CD14-positive monocyte (primary cell): ENCODE measurements around the gene MSTN. TPM values are rescaled to one million over a fixed set of nuclear protein-coding genes. Genes with fewer than 3 reads are reported as not detected.

ENCODE experiments used
- DNase-seq, 3 donors: peaks; one replicate each; pipeline ENCODE4 v3.0.0-alpha.2; 2011 to 2022
- H2AFZ ChIP-seq: 2 replicates; pipeline ENCODE4 v1.6.0; 2012; ENCODE audit warnings: mild to moderate bottlenecking, low read depth, low read length, inconsistent platforms; ENCODE audit not compliant: insufficient read depth, poor library complexity, severe bottlenecking
- H3K27ac ChIP-seq, 2 donors: 1 replicate in 1 of 2; 2 replicates in 1 of 2; pipeline ENCODE4 v1.5.1; 2012 to 2013; ENCODE audit warnings: low read length in 2 of 2, control low read depth in 1 of 2, inconsistent platforms in 1 of 2, low read depth in 1 of 2, mild to moderate bottlenecking in 1 of 2
- H3K27me3 ChIP-seq, 2 donors: one replicate each; pipeline versions ENCODE4 v1.6.0 to v1.6.1; 2011 to 2013; ENCODE audit warnings: low read length in 2 of 2; ENCODE audit not compliant: control insufficient read depth in 2 of 2, insufficient read depth in 2 of 2
- H3K36me3 ChIP-seq, 2 donors: replicated peaks in 1 of 2; 1 replicate in 1 of 2; 2 replicates in 1 of 2; pipeline versions ENCODE4 v1.5.1 to v1.6.1; 2012 to 2013; ENCODE audit warnings: low read length in 2 of 2, control low read depth in 1 of 2, inconsistent platforms in 1 of 2, mild to moderate bottlenecking in 1 of 2; ENCODE audit not compliant: insufficient read depth in 2 of 2, control insufficient read depth in 1 of 2
- H3K4me1 ChIP-seq, 2 donors: 1 replicate in 1 of 2; 2 replicates in 1 of 2; pipeline versions ENCODE4 v1.5.1 to v1.6.1; 2012 to 2013; ENCODE audit warnings: low read length in 2 of 2, control low read depth in 1 of 2, inconsistent platforms in 1 of 2, mild to moderate bottlenecking in 1 of 2, moderate library complexity in 1 of 2; ENCODE audit not compliant: insufficient read depth in 2 of 2, control insufficient read depth in 1 of 2
- H3K4me2 ChIP-seq: replicated peaks from 2 replicates; pipeline ENCODE3; 2012; ENCODE audit warnings: low read length, moderate library complexity, mild to moderate bottlenecking; ENCODE audit not compliant: poor library complexity, severe bottlenecking; ENCODE audit errors: extremely low read depth
- H3K4me3 ChIP-seq, 3 experiments: fragments of 200-600 bp in 1 of 3; sonication (generic) in 1 of 3; replicated peaks in 1 of 3; 1 replicate in 2 of 3; 2 replicates in 1 of 3; pipeline ENCODE4 v1.5.1; 2011 to 2013; ENCODE audit warnings: low read length in 3 of 3, mild to moderate bottlenecking in 3 of 3, control low read depth in 2 of 3, low read depth in 2 of 3, inconsistent platforms in 1 of 3, moderate library complexity in 1 of 3
- H3K79me2 ChIP-seq: 2 replicates; pipeline ENCODE4 v1.6.0; 2012; ENCODE audit warnings: mild to moderate bottlenecking, control low read depth, inconsistent platforms, low read length, moderate library complexity; ENCODE audit not compliant: insufficient read depth
- H3K9ac ChIP-seq: 2 replicates; pipeline ENCODE4 v1.6.0; 2017; ENCODE audit warnings: low read length, mild to moderate bottlenecking; ENCODE audit not compliant: insufficient read depth, poor library complexity, severe bottlenecking
- H3K9me3 ChIP-seq, 2 donors: replicated peaks in 1 of 2; 1 replicate in 1 of 2; 2 replicates in 1 of 2; pipeline versions ENCODE4 v1.5.1 to v1.6.1; 2012 to 2013; ENCODE audit warnings: low read length in 2 of 2, control low read depth in 1 of 2; ENCODE audit not compliant: control insufficient read depth in 1 of 2, insufficient read depth in 1 of 2
- H4K20me1 ChIP-seq: 2 replicates; pipeline ENCODE4 v1.6.0; 2012; ENCODE audit warnings: mild to moderate bottlenecking, low read length, control low read depth, moderate library complexity; ENCODE audit not compliant: insufficient read depth
- H3K27ac Mint-ChIP-seq, 7 donors: one replicate each; pipeline ENCODE4 v1.8.0; 2020; ENCODE audit warnings: mild to moderate bottlenecking in 7 of 7, mixed read lengths in 7 of 7, moderate library complexity in 6 of 7, inconsistent platforms in 2 of 7
- H3K27me3 Mint-ChIP-seq, 3 donors: one replicate each; pipeline ENCODE4 v1.8.0; 2021 to 2022; ENCODE audit warnings: low read depth in 3 of 3, mild to moderate bottlenecking in 3 of 3, mixed read lengths in 3 of 3, moderate library complexity in 3 of 3, inconsistent platforms in 1 of 3
- H3K36me3 Mint-ChIP-seq, 2 donors: one replicate each; pipeline ENCODE4 v1.8.0; 2020; ENCODE audit warnings: mixed read lengths in 2 of 2, inconsistent platforms in 1 of 2, mild to moderate bottlenecking in 1 of 2
- H3K4me1 Mint-ChIP-seq: one replicate; pipeline ENCODE4 v1.8.0; 2020; ENCODE audit warnings: mild to moderate bottlenecking, mixed read lengths
- H3K4me3 Mint-ChIP-seq, 2 donors: one replicate each; pipeline ENCODE4 v1.8.0; 2020; ENCODE audit warnings: mild to moderate bottlenecking in 2 of 2, mixed read lengths in 2 of 2, moderate library complexity in 1 of 2
- H3K9me3 Mint-ChIP-seq, 7 donors: one replicate each; pipeline ENCODE4 v1.8.0; 2020 to 2022; ENCODE audit warnings: mixed read lengths in 7 of 7, mild to moderate bottlenecking in 6 of 7, moderate library complexity in 6 of 7, inconsistent platforms in 2 of 7
- WGBS: methylation state at CpG from one replicate; pipeline ENCODE4 v1.1.5; 2013; ENCODE audit warnings: missing lambda C conversion rate; ENCODE audit not compliant: insufficient coverage; 5-methylcytosine and 5-hydroxymethylcytosine counted together
- intact Hi-C, 2 donors: fragments of 100-400 bp; cut with micrococcal nuclease; formaldehyde crosslinking; loops; one replicate each; pipeline versions ENCODE4 v1.15.0 to v1.15.1; 2023
- polyA plus RNA-seq, 3 donors: library from polyadenylated mRNA; depleted of rRNA in 1 of 3; unstranded in 2 of 3; stranded (reverse) in 1 of 3; fragments of 300-500 nt in 2 of 3; fragments of >200 nt in 1 of 3; fragmentation: Illumina TruSeq in 2 of 3; gene quantifications; 1 replicate in 2 of 3; 2 replicates in 1 of 3; pipeline ENCODE4 v1.2.3, GENCODE V29; 2012 to 2021
- TF ChIP-seq, protein P1 (sequence below): fragments of 200-600 bp; IDR thresholded peaks from one replicate; pipeline ENCODE4 v1.8.0; 2022; ENCODE audit warnings: antibody characterized with exemption, mild to moderate bottlenecking

Gene MSTN
- polyA plus RNA-seq, 3 donors, result not detected

DNA sequence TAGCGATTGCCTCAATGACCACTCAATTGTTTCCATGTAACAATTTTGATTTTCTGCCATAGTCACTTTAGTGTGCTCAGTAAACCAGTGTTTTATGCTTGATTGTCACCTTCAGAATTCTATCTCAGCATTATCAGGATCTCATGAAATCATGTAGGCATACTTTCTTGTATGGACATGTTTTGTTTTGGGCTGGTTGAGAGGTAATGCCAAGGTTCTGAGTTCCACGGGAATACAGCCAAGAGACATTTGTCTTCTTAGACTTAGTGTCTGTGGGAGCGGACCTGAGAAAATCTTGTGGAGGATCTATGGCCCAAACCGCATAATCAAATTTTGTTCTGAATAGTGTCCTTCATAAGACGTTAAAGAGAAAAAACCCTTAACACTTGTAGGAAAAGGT is 10.2 kb downstream of the MSTN start:
- 100% methylated on average over 2 of the region's 5 CpGs for WGBS
- Histone ChIP-seq H3K79me2 (no peaks in the 10 kb centered on the region), H3K9me3 (no peaks in the 10 kb centered on the region), H3K4me1 (no peaks in the 10 kb centered on the region), H2AFZ (no peak overlapping the region), H3K27me3 (no peaks in the 10 kb centered on the region), H3K4me3 (no peak overlapping the region), H3K9ac (no peak overlapping the region), H4K20me1 (no peaks in the 10 kb centered on the region), H3K27ac (no peak overlapping the region), H3K36me3 (no peaks in the 10 kb centered on the region), H3K4me2 (no peak overlapping the region)
- Mint-ChIP-seq H3K36me3 (no peaks in the 10 kb centered on the region), H3K4me3 (no peak overlapping the region), H3K27ac (no peak overlapping the region), H3K9me3 (no peaks in the 10 kb centered on the region), H3K4me1 (no peaks in the 10 kb centered on the region), H3K27me3 (no peaks in the 10 kb centered on the region)
- intact Hi-C loops, result no loop called here
- TF ChIP-seq, protein P1, sequence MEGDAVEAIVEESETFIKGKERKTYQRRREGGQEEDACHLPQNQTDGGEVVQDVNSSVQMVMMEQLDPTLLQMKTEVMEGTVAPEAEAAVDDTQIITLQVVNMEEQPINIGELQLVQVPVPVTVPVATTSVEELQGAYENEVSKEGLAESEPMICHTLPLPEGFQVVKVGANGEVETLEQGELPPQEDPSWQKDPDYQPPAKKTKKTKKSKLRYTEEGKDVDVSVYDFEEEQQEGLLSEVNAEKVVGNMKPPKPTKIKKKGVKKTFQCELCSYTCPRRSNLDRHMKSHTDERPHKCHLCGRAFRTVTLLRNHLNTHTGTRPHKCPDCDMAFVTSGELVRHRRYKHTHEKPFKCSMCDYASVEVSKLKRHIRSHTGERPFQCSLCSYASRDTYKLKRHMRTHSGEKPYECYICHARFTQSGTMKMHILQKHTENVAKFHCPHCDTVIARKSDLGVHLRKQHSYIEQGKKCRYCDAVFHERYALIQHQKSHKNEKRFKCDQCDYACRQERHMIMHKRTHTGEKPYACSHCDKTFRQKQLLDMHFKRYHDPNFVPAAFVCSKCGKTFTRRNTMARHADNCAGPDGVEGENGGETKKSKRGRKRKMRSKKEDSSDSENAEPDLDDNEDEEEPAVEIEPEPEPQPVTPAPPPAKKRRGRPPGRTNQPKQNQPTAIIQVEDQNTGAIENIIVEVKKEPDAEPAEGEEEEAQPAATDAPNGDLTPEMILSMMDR, result no peak
- DNase-seq, result no peak

DNA sequence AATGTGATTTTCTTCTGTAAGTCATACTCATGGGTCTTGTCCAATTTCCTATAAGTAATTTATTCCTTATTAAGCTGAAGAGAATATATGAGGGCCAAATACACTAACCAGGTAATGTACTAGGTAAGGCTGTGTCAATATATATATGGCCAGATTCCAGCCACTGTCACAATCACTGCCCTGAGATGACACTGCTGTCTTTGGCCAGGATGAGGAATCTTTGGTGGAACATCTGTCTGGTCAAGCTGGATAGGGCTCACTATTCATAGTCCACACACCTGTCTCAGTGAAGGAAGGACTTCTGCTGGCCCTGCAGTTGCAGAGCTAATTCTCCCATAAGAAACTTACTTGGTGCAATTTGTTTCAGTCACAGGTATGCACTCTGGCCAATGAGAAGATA is 11.3 kb downstream of the MSTN start:
- DNase-seq, result no peak
- Histone ChIP-seq H3K9ac (no peak overlapping the region), H3K36me3 (no peaks in the 10 kb centered on the region), H2AFZ (no peak overlapping the region), H3K4me3 (no peak overlapping the region), H3K4me2 (no peak overlapping the region), H4K20me1 (no peaks in the 10 kb centered on the region), H3K27ac (no peak overlapping the region), H3K79me2 (no peaks in the 10 kb centered on the region), H3K4me1 (no peaks in the 10 kb centered on the region), H3K27me3 (no peaks in the 10 kb centered on the region), H3K9me3 (no peaks in the 10 kb centered on the region)
- Mint-ChIP-seq H3K36me3 (no peaks in the 10 kb centered on the region), H3K9me3 (peaks cover 0 to 2% (median 0%) of the 10 kb centered on the region in 7 donors), H3K27me3 (no peaks in the 10 kb centered on the region), H3K4me3 (no peak overlapping the region), H3K4me1 (no peaks in the 10 kb centered on the region), H3K27ac (no peak overlapping the region)
- intact Hi-C loops, result no loop called here
- TF ChIP-seq, protein P1, result no peak
